Germinal center (tissue), 1 donor: Measurements from ENCODE around the gene ELL3.

Experiments
- DNase-seq: peaks from one replicate; pipeline ENCODE4 v3.0.0; 2012; ENCODE audit warnings: mixed read lengths, low spot score

ELL3 gene

DNA sequence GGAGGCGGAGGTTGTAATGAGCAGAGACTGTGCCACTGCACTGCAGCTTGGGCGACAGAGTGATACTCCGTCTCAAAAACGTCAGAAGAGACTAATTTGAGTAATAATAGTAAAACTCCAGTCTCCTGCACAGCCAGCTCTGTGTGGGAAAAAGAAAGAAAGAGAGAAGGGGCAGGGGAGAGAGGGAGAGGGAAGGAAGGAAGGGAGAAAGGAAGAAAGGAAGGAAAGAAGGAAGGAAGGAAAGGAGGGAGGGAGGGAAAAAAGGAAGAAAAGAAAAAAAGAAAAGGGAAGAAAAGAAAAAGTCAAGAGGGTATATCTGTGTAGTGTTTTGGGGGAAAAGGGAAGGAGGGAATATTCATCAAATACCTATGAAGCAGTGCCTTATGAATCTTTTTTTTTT, 53.6 kb downstream of the ELL3 start:
- no peak for DNase-seq
